ENCODE data around the gene KNSTRN. TPM values are rescaled to one million over a fixed set of nuclear protein-coding genes. Genes with fewer than 3 reads are reported as not detected.
A peak's percentile ranks its signal among the peaks of the same experiment; 100 is the strongest.

KNSTRN gene
- total RNA-seq, 1 donor from 2014 or later, result 26.4 TPM

DNA sequence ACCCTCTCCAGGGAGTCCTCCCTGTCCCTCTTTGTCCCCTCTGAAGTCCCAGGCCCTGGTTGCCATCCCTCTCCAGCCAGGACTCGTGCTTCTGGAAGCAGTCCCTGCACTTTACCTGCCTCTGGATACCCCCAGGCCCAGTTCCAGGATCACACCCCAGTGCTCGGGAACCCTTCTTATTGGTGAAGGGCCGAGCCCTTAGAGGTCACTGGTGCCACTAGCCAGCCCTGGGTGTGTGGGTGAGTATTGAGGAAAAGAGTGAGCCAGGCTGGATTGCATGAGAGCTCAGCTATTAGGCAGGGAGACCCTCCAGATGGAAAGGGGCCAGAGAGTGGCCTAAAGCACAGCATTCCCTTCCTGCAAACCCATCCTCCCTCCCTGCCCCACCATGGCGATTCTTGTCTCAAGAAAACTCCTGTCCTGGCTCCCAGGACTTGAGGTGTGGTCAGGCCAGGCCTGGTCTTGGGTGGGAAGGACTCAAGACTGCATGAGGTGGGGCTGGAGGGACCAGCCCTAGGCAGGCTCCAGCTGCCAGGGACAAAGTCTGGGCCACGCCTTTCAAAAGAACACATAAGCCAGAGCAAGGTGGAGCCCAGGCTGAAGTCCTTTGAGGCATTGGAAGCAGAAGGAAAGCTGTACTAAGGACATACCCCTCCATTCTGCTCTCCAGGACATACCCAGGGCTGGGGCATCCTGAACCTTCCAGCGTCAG, 36.5 kb upstream of the KNSTRN start:
- no peak for DNase-seq (ENCODE audit: low read depth in 2 of 2)

DNA sequence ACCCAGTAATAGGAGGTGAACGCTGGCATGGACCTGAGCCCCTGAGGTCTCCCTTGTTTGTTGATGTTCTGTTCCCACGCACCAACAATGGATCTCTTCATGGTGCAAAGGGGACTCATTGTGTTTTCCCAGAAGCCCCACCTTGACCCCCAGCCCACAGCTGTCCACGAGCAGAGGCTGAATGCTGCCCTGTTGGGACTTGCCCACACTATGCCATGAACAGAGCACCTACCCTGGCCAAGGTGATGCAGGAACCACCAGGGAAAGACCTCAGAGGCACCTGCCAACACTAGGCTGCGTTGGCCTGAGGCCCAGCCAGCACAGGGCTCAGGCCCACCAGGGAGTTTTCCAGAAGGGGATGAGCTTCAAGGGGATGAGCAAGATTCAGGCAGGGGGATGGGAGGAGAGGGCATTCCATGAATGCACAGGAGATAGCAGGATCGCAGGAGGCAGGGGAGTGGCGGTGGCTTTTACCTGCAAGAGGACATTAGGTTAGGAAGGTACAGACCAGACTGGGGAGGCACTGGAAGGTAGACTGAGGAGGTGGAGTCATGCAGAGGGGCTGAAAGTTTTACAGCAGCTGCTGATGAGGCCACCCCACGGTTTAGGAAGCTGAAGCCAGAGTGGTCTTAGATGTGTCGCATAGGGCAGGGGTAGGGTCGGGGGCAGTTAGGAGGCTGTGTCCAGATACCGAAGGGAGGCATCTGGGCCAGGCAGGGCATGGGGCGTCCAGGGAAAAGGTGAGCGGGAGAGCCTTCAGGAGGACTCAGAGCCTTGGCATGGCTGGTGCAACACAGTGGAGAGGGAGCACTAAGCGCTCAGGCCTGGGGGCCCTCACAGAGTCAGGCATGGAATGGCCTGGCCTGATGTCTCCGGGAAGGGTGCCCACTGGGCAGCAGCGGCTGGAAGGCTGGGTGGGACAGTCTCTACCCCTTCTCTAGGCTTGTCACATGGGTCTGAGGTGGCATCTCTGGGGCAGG, 35.7 kb upstream of the KNSTRN start:
- DNase-seq (ENCODE audit: low read depth in 2 of 2), result no peak

DNA sequence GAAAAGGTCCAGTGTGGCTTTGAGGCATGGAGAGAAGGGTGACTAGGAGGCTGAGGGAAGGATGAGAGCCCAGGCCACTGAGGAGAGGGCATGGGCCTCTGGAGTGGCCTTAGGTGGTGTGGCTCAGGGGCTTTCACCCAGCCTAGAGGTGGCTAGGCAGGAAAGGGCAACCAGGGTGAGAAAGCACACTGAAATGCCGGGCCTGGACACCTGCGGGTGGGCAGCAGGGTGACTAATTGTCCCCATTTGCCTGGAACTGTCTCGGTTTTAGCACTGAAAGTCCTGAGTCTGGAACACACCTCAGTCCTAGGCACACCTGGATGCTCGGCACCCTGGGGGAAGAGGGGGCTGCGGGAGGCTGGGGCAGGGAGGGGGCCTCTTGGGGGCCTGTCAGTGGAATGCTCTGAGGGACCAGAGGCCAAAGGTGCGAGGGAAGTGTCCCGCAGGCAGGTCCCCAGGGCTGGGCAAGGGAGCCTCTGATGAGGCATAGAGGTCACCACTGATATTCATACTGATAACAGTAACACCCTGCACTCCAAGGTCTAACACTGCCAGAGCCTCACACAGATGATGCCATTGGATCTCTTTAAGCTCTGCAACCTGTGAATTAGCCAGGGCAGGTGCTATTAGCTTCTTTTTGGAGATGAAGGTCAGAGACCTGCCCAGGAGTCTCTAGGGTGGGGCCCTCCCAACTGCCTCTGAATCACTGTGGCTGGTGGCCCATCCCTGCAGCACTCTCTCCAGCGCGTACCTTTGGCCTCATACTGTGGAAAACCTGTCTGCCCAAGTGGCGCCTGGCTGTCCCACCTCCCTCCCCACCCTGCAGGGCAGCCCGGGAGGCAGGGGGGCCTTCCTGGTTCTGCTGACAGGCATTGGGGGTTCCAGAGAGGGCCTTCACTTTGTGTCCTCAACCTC, 34.7 kb upstream of the KNSTRN start:
- no peak for DNase-seq (ENCODE audit: low read depth in 2 of 2)

DNA sequence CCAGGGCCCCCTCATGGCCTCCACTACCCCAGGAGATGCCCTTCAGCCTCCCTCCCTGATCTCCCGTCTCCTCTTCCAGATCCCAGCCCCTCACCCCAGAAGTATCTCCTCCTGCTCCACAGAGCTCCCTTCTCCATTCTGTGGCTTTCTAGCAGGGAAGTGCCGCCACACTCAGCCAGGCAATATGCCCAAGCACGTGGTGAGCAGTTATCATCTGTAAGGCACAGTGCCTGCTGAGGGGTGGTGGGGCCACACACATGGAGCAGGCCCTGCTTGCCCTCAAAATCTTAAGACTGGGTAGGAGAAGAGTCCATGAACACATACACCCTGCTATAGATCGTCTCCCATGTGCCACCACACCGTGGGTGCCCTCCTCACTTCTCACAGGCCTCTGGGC, 34.0 kb upstream of the KNSTRN start:
- no peak for DNase-seq (ENCODE audit: low read depth in 2 of 2)

DNA sequence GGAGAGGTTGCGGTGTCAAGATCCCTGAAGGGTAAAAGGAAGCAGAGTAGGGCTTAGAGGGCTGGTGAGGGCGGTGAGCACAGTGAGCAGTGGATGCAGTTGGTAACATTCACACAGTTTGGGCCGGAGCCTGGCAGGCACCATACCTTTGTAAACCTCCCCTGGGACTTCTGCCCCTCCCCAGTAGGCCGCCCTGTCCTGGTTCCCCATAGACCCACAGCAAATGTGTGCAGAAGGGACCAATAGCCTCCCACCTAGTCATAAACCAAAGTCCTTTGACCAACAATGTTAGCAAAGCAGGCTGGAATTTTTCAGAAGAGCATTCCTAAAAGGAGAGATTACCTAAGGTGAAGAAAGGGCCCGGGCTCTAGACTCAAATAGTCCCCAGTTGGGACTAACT, 33.4 kb upstream of the KNSTRN start:
- no peak for DNase-seq (ENCODE audit: low read depth in 2 of 2)

DNA sequence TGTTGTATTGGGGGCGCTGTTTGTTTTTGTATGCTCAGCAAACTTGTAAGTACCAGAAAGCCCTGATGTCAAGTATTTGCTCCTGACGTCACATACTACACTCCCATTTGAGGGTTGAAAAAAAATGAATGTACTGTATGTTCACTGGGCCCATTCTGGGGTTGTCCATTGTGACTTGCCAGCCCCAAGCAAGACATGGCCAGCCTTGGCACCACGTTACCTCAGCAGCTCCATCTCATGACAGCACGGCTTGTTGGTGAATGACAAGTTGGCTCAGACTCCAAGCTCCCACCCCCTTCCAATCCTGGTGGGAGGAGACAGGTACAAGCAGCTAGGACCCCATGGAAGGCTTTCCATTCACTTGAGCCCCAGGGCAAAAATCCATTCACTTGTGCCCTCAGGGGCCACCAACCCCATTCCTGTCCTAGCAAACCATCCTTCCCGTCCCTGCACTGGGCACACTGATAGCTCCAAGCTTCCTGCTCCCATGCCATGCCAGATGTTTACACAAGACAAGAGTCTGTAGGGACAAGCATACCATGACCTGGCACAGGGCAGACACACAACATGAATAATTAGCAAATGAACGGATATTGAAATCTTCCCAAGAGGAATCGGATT, 30.1 kb upstream of the KNSTRN start:
- no peak for DNase-seq (ENCODE audit: low read depth in 2 of 2)

DNA sequence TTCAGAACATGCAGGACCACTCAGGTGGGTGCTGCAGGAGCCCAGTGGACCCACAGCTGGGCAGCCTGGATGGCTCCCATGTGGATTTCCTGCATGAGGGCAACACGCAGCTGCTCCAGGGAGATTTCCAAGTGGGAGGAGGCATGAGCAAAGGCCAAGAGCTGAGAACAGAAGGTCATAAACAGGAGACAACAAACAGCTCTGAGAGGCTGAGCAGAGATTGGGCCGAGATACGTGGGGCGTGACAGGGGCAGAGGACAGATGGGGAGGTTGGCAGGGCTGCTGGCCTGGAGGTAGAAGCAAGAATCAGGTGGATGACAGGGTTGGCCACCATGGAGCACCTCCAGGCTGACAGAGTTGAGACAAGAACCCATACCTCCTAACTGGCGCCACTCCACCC, 28.8 kb upstream of the KNSTRN start:
- DNase-seq (ENCODE audit: low read depth in 2 of 2), result no peak

DNA sequence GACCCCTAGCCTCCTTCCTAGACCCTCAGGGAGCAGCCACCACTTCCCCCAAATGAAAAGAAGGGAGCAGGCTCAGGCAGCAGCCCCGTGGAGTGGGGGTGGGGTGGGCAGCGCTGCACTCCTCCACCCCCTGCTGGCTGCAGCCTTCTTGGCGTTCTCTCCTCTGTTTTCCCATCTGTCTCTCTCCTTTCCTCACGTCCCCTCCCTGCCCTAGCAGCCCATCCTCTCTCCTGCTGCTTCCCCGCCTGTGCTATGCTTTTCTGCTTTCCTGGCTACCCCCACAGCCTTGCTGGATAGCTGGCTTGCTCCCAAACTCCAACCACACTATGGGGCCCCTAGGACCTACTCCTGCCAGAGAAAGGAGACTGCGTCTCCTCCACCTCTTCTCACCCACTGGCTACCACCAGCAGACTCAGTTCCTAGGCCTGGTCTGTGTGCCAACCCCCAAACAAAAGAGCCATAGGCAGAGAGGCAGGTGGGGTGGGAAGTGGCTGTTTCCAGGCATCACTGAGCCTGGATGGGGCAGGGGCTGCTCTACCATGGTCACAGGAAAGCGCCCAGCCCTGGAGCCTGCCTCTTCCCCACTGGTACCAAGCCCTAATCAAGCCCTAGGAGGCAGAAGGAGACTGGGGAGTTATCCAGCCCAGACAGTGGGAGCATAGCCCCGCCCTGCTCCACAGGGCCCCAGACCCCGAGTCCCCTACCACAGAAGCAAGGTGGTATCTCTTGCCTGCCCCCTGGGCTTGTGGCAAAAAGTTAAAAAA, 27.9 kb upstream of the KNSTRN start:
- peak in 1 of 2 donors; percentile 44 for DNase-seq (ENCODE audit: low read depth in 2 of 2)

DNA sequence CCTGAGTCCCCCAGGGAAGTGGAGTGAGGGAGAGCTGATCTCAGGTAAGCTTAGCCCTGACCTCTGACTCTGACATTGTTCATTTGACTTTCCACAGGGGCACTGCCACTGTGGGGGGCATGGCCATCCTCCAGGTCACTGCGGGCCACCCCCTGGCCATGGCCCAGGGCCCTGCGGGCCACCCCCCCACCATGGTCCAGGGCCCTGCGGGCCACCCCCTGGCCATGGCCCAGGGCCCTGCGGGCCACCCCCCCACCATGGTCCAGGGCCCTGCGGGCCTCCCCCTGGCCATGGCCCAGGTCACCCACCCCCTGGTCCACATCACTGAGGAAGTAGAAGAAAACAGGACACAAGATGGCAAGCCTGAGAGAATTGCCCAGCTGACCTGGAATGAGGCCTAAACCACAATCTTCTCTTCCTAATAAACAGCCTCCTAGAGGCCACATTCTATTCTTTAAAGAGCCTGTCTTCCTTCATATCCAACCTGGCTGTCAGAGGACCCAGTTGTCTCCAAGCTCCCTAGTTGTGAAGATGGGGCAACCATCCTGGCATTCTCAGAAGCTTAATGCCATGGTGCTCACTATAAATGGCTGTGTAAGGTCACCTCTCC, 26.4 kb upstream of the KNSTRN start:
- DNase-seq (ENCODE audit: low read depth in 2 of 2), result no peak

DNA sequence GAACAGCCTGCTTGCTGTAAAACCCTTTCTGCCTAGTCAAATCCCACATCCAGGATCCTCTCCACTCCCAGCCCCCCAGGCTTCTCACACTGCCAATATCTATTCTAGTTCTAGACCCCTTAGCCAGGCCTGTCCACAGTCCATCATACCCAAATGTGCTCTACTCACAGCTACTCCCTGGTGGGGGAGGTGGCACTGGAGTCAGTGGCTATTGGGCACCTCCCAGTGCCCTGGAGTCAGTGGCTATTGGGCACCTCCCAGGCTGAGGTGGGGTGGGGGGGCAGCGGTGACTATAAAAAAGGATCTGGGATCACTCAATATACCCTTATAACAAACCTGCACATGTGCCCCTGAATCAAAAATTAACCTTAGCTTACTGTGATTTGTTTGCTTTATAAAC, 25.3 kb upstream of the KNSTRN start:
- DNase-seq (ENCODE audit: low read depth in 2 of 2), result no peak

DNA sequence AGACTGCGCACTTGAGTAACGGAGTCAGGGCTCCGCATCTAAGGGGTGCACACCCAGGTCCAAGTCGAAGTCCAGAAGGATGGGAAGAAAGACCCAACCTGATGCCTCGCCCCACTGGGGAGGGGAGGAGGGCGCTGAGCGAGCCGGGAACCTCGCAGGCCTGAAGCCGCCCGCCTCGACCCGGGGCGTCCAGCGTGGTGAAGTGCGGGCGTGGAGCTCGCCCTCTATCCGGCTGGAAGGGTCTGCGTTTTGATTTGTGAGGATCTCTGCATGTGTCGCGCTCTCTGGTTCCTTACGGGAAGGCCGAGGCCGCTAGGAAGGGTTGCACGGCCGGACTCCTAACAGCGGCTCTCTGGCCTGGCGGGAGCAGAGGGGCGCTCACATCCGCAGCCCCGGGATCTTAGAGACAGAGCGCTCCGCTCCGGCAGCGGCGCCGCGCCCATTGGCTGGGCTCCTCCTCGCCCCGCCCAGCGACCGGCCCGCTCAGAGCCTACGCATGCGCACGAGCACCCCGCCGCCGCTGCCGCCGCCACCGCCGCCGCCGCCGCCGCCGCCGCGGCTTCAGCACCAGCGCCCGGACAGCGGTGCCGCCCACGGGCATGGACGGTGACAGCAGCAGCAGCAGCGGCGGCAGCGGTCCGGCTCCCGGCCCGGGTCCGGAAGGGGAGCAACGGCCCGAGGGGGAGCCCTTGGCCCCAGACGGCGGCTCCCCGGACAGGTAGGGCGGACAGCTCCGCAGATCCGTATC, 24.6 kb upstream of the KNSTRN start, which contains the start of gene DISP2:
TSS of gene DISP2 (plus strand) at position 497 of the 748 bp plus-strand sequence. CDS start at position 600, 103 bp downstream.
- DNase-seq (ENCODE audit: low read depth in 2 of 2), result peak in 1 of 2 donors; percentile 82

DNA sequence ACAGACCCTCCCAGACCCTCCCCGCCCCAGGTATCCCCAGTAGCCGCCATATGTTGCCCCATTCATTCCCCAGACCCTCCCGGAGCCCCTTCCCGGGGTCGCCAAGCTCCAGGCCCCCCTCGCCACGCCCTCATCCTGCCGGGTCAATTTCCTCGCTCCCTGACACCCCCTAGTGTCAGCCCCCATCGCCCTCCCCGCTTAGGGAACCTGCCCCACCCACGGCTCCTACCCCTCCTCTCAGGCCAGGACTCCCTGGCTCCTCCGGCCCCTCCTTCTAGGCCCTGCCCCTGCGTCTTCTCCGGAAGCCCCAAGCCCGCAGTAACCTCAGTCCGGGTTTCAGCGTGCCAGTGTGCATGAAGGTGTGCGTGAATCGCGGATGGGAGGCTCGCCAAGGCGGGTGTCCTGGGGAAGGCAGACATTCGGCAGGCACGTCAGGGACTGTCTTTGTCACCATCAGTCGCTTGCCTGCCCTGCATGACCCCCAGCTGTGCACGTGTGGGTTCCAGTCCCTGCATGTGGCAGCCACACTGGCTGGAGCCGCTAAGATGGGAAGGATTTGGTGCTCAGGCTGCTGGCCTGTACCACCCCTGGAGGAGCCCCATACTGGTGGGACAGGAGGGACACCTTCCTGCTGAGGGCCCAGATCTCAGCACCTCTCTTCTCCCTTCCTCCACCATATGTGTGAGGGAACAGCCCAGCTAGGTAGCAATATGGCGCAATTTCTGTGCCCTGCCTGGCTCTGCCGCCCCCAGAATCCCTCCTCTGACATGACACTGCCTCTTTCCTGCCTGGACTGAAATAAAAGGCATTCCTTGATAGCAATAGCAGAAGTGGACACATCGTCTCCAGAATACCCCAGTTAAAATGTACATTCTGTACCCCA, 23.8 kb upstream of the KNSTRN start:
- DNase-seq (ENCODE audit: low read depth in 2 of 2), result no peak

DNA sequence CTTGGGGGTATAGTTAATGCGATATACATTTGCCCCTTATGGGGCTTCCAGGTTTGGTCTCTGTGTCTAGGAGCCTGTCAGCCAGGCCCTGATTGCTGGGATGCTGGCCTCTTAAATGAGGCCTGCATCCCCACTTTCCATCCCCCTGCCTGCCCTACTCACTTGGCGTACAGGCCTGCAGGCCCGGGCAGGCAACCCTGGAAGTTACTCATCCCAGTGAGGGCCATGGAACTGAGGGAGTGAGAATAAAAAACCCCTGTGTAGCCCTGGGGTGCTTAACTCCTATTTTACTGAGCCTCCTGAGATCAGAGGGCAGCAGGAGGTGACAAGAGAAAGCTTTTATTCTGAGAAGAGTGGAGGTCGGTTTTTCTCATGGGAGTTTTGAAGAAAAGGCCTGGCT, 22.5 kb upstream of the KNSTRN start:
- no peak for DNase-seq (ENCODE audit: low read depth in 2 of 2)

DNA sequence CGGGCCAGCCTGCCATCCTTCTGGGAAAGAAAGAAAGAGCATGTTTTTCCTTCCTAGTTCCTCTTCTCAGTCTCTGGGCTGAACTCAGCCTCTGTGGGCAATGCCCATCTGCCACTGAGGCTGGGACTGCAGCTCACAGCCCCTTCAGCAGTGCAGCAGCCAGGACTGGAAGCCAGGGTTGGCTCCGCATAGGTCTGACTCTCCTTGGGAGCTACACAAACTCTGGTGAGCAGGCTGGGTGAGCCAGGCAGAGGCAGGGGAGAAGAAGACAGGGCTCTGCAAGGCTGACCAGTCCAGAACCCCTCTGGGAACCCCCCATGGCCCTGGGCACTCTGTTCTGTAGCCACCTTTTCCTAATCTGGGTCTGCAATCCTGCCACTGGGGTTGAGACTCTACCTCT, 20.9 kb upstream of the KNSTRN start:
- no peak for DNase-seq (ENCODE audit: low read depth in 2 of 2)

DNA sequence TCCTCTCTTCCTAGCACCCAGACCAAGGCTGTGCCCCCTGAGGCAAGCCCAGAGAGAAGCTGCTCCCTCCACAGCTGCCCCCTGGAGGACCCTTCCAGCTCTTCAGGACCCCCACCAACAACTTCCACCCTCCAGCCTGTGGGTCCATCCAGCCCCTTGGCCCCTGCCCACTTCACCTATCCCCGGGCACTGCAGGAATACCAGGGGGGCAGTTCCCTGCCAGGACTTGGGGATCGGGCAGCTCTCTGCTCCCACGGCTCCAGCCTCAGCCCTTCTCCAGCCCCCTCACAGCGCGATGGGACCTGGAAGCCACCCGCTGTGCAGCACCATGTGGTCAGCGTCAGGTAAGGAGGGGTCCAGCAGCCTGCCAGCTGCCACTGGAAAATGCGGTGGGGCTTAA, 18.9 kb upstream of the KNSTRN start:
- DNase-seq (ENCODE audit: low read depth in 2 of 2), result no peak

DNA sequence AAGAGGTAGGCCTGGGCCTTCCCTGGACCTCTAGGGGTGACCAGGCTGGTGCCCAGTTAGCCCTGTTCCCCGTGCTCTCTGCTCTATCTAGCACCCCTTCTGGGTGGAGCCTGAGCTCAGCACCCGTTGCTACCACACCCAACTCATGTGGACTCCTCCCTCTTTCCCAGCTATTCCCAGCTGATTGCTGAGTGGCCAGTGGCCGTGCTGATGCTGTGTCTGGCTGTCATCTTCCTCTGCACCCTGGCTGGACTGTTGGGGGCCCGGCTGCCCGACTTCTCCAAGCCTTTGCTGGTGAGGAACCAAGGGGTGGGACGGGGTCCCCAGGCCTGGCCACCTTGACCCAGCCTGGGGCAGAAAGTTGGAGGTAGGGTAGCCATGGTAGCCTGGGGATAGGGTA, 18.3 kb upstream of the KNSTRN start:
- no peak for DNase-seq (ENCODE audit: low read depth in 2 of 2)

DNA sequence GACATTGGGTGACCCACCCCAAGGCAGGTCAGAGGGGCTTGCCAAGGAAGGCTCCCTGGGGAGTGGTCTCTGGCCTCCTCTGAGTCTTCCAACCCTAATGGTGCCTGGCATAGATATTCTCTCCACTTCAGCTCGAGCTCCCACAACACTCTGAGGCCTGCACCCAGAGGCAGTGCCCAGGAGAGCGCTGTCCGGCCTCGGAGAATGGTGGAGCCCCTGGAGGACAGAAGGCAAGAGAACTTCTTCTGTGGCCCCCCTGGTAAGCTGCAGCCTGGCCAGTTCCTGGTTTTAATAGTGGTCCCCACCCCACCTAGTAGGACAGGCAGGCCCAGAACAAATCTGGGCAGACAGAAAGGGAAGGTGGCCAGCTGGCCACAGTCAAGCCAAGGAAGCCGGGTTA, 17.5 kb upstream of the KNSTRN start:
- no peak for DNase-seq (ENCODE audit: low read depth in 2 of 2)

Data from dermis microvascular lymphatic vessel endothelial cell (primary cell).